ENCODE results near the gene ZNF548. TPM values are rescaled to one million over a fixed set of nuclear protein-coding genes. Genes with fewer than 3 reads are reported as not detected.

The ZNF548 gene
- total and polyA plus RNA-seq, 2 donors from 2014 or later: 4.7 to 26.1 TPM

- no peak overlapping the region for H3K4me3 ChIP-seq (ENCODE audit: low read length in 3 of 3)
Measured at GRCh38 chr19:57357406-57357805, 32.2 kb upstream of the ZNF548 start.

GRCh38 chr19:57359300-57359699 is 30.4 kb upstream of the ZNF548 start:
- Histone ChIP-seq H3K27me3 (ENCODE audit: control insufficient read depth, insufficient read depth, low read length) (no peaks in the 10 kb centered on the region), H3K4me3 (ENCODE audit: low read length in 3 of 3) (no peak overlapping the region), H3K27ac (ENCODE audit: low read depth in 2 of 2, low read length in 2 of 2) (no peak overlapping the region), H3K9ac (ENCODE audit: low read length in 3 of 3) (no peak overlapping the region), H3K36me3 (ENCODE audit: control insufficient read depth in 2 of 3, insufficient read depth in 3 of 3, low read length in 3 of 3) (peaks cover 11 to 40% (median 25%) of the 10 kb centered on the region in 3 donors), H3K9me3 (ENCODE audit: control insufficient read depth in 2 of 3, insufficient read depth in 1 of 3, low read length in 3 of 3) (peaks cover 0 to 32% (median 0%) of the 10 kb centered on the region in 3 donors), H3K4me1 (ENCODE audit: control insufficient read depth in 2 of 3, insufficient read depth in 2 of 3, low read depth in 1 of 3, low read length in 3 of 3) (peaks cover 0 to 6% (median 2%) of the 10 kb centered on the region in 3 donors)
- no peak for FAIRE-seq
- no peak for DNase-seq
- TF ChIP-seq CTCF (IDR thresholded peaks at IDR 0.05; ENCODE audit: borderline replicate concordance, extremely low read depth, insufficient read depth): no peak
- intact Hi-C loops (cut with DNase I): no loop called here

More at GRCh38 chr19:57357406-57357805, 32.2 kb upstream of the ZNF548 start:
- no peak overlapping the region for H3K27ac ChIP-seq (ENCODE audit: low read depth in 2 of 2, low read length in 2 of 2)
- peaks cover 2 to 9% (median 2%) of the 10 kb centered on the region in 3 donors for H3K4me1 ChIP-seq (ENCODE audit: control insufficient read depth in 2 of 3, insufficient read depth in 2 of 3, low read depth in 1 of 3, low read length in 3 of 3)
- H3K27me3 ChIP-seq (ENCODE audit: control insufficient read depth, insufficient read depth, low read length): no peaks in the 10 kb centered on the region
- TF ChIP-seq CTCF (IDR thresholded peaks at IDR 0.05; ENCODE audit: borderline replicate concordance, extremely low read depth, insufficient read depth): no peak
- FAIRE-seq (no peak), DNase-seq (no peak)
- H3K36me3 ChIP-seq (ENCODE audit: control insufficient read depth in 2 of 3, insufficient read depth in 3 of 3, low read length in 3 of 3): peaks cover 13 to 50% (median 32%) of the 10 kb centered on the region in 3 donors
- H3K9me3 ChIP-seq (ENCODE audit: control insufficient read depth in 2 of 3, insufficient read depth in 1 of 3, low read length in 3 of 3): peaks cover 0 to 39% (median 0%) of the 10 kb centered on the region in 3 donors
- intact Hi-C loops (cut with DNase I): no loop called here
- H3K9ac ChIP-seq (ENCODE audit: low read length in 3 of 3): no peak overlapping the region

GRCh38 chr19:57362419-57362818 is 27.2 kb upstream of the ZNF548 start:
- H3K9me3 ChIP-seq (ENCODE audit: control insufficient read depth in 2 of 3, insufficient read depth in 1 of 3, low read length in 3 of 3): peaks cover 0 to 10% (median 0%) of the 10 kb centered on the region in 3 donors
- peak in 1 of 5 donors; percentile 12 for DNase-seq
- H3K27ac ChIP-seq (ENCODE audit: low read depth in 2 of 2, low read length in 2 of 2): peak overlapping the region in 1 of 2 donors; percentile 83
- intact Hi-C loops (cut with DNase I): no loop called here
- H3K4me1 ChIP-seq (ENCODE audit: control insufficient read depth in 2 of 3, insufficient read depth in 2 of 3, low read depth in 1 of 3, low read length in 3 of 3): peaks cover 0 to 6% (median 2%) of the 10 kb centered on the region in 3 donors
- H3K36me3 ChIP-seq (ENCODE audit: control insufficient read depth in 2 of 3, insufficient read depth in 3 of 3, low read length in 3 of 3): peaks cover 3 to 8% (median 7%) of the 10 kb centered on the region in 3 donors
- no peak for TF ChIP-seq CTCF (IDR thresholded peaks at IDR 0.05; ENCODE audit: borderline replicate concordance, extremely low read depth, insufficient read depth)
- H3K4me3 ChIP-seq (ENCODE audit: low read length in 3 of 3): peak overlapping the region; percentile 72 to 96 (median 91)
- H3K27me3 ChIP-seq (ENCODE audit: control insufficient read depth, insufficient read depth, low read length): no peaks in the 10 kb centered on the region
- peak overlapping the region in 2 of 3 donors; percentile 60 to 92 for H3K9ac ChIP-seq (ENCODE audit: low read length in 3 of 3)
- FAIRE-seq: no peak
